Right lobe of liver (tissue), 4 donors: Measurements from ENCODE around the gene CEP20.

Experiments used
- CTCF ChIP-seq, 4 donors: fragments of 200-600 bp in 3 of 4; fragments of 450-650 bp in 1 of 4; IDR thresholded peaks; one replicate each; pipeline versions ENCODE4 v1.5.1 to v1.8.0; 2016 to 2022; ENCODE audit warnings: antibody characterized with exemption in 4 of 4, mild to moderate bottlenecking in 2 of 4
- POLR2A ChIP-seq: fragments of 450-650 bp; IDR thresholded peaks from one replicate; pipeline ENCODE4 v1.6.1; 2017; ENCODE audit warnings: antibody characterized with exemption, mild to moderate bottlenecking
- donor health status: DM: no; HTN: no; CAD: no.
- donor health status: DM: no; HTN: no; CAD: no.
- donor health status: DM: no; HTN: yes; CAD: no.

- TF ChIP-seq CTCF (IDR thresholded peaks at IDR 0.05) (no peak), POLR2A (no peak)
Observed at GRCh38 chr16:15832241-15832640, 56.2 kb downstream of the CEP20 start.
